Stimulated activated CD4-positive, alpha-beta T cell treated with anti-CD3 and anti-CD28 coated beads, Interleukin-2, amount 100 ng/mL, for 48 hours (primary cell): ENCODE results near the gene NRM.
"Not testable (repeated sequence)": the region's sequence is repeated elsewhere in the genome, so short reads cannot be mapped to it uniquely, and the experiment has no call there.

Experiments used
- DNase-seq, 2 donors: peaks; one replicate each; pipeline ENCODE4 v3.0.0-alpha.2; 2020

NRM gene

GRCh38 chr6:30719791-30720737 lies 29.3 kb upstream of the NRM start, which contains the start of gene TUBB:
TUBB (plus strand) TSS chr6:30720352; CDS start chr6:30720507, 155 bp downstream.
- peak; percentile 93 to 94 for DNase-seq

- DNase-seq, result no peak
Measured at GRCh38 chr6:30719356-30719755, 28.6 kb upstream of the NRM start.

- DNase-seq, result not testable (repeated sequence)
Measured at GRCh38 chr6:30717845-30718720, 27.3 kb upstream of the NRM start.

- DNase-seq, result peak; percentile 95 to 96
Measured at GRCh38 chr6:30717129-30717844, 26.5 kb upstream of the NRM start, which contains the start of gene MDC1. MDC1 (minus strand) TSS chr6:30717281; CDS start chr6:30715175, 2,106 bp downstream.

- no peak for DNase-seq
Measured at GRCh38 chr6:30716879-30717128, 26.0 kb upstream of the NRM start.

GRCh38 chr6:30714263-30714662 lies 23.5 kb upstream of the NRM start:
- DNase-seq, result no peak

- DNase-seq, result no peak
Measured at GRCh38 chr6:30712441-30712945, 21.7 kb upstream of the NRM start.

- DNase-seq, result no peak
Measured at GRCh38 chr6:30711758-30712380, 21.1 kb upstream of the NRM start.

GRCh38 chr6:30709101-30709868 lies 18.5 kb upstream of the NRM start:
- no peak for DNase-seq

- DNase-seq, result no peak
Measured at GRCh38 chr6:30707281-30707850, 16.6 kb upstream of the NRM start.

GRCh38 chr6:30705620-30706019 lies 14.8 kb upstream of the NRM start:
- DNase-seq, result no peak

GRCh38 chr6:30703821-30704220 lies 13.0 kb upstream of the NRM start:
- DNase-seq, result no peak

GRCh38 chr6:30703011-30703410 lies 12.2 kb upstream of the NRM start:
- no peak for DNase-seq

- no peak for DNase-seq
Measured at GRCh38 chr6:30700340-30700739, 9.6 kb upstream of the NRM start.

GRCh38 chr6:30696432-30696831 lies 5.6 kb upstream of the NRM start:
- DNase-seq, result no peak

GRCh38 chr6:30691208-30691847 lies 544 bp upstream of the NRM start:
- no peak for DNase-seq

GRCh38 chr6:30689985-30690384 lies 799 bp downstream of the NRM start:
- DNase-seq, result no peak

GRCh38 chr6:30689022-30689865 lies 1.5 kb downstream of the NRM start:
- DNase-seq, result no peak

- no peak for DNase-seq
Measured at GRCh38 chr6:30688569-30688968, 2.2 kb downstream of the NRM start.
